GM19467 (cell line): ENCODE results near the gene DGKA.
"Not testable (repeated sequence)": the region's sequence is repeated elsewhere in the genome, so short reads cannot be mapped to it uniquely, and the experiment has no call there.

Experiments
- ATAC-seq: cut with Tn5 transposase; IDR thresholded peaks from one replicate; pipeline ENCODE4 v1.9.1; 2021; ENCODE audit warnings: mild to moderate bottlenecking, moderate library complexity; ENCODE audit not compliant: unreplicated experiment

The DGKA gene

GRCh38 chr12:55930771-55931316, at the start of gene DGKA:
TSS of gene DGKA (plus strand) at chr12:55931162. CDS start at chr12:55936504, 5,342 bp downstream.
- no peak for ATAC-seq

- ATAC-seq: no peak
Measured at GRCh38 chr12:55885113-55885512, 45.8 kb upstream of the DGKA start.

GRCh38 chr12:55891310-55891709, 39.7 kb upstream of the DGKA start:
- ATAC-seq: no peak

- ATAC-seq: no peak
Measured at GRCh38 chr12:55893723-55894122, 37.2 kb upstream of the DGKA start.

- ATAC-seq: no peak
Measured at GRCh38 chr12:55899082-55899481, 31.9 kb upstream of the DGKA start.

GRCh38 chr12:55901881-55902490, 29.0 kb upstream of the DGKA start:
- no peak for ATAC-seq

- no peak for ATAC-seq
Measured at GRCh38 chr12:55906056-55906455, 24.9 kb upstream of the DGKA start.

GRCh38 chr12:55908726-55909512, 22.0 kb upstream of the DGKA start:
- no peak for ATAC-seq

- ATAC-seq: no peak
Measured at GRCh38 chr12:55909513-55909884, 21.5 kb upstream of the DGKA start.

GRCh38 chr12:55912908-55913307, 18.1 kb upstream of the DGKA start:
- ATAC-seq: no peak

GRCh38 chr12:55915482-55915859, 15.5 kb upstream of the DGKA start:
- ATAC-seq: no peak

GRCh38 chr12:55919032-55919431, 11.9 kb upstream of the DGKA start:
- not testable (repeated sequence) for ATAC-seq

- ATAC-seq: no peak
Measured at GRCh38 chr12:55922126-55922525, 8.8 kb upstream of the DGKA start.

- not testable (repeated sequence) for ATAC-seq
Measured at GRCh38 chr12:55923648-55924047, 7.3 kb upstream of the DGKA start.

GRCh38 chr12:55925371-55925770, 5.6 kb upstream of the DGKA start:
- ATAC-seq: no peak

- ATAC-seq: no peak
Measured at GRCh38 chr12:55925870-55926737, 4.9 kb upstream of the DGKA start.

- peak; percentile 38 for ATAC-seq
Measured at GRCh38 chr12:55926738-55927587, 4.0 kb upstream of the DGKA start.

- ATAC-seq: peak; percentile 35
Measured at GRCh38 chr12:55927588-55928502, 3.1 kb upstream of the DGKA start, which contains the start of gene PYM1. TSS of gene PYM1 (minus strand) at chr12:55927894. CDS start at chr12:55927761, 133 bp downstream.

- ATAC-seq: peak; percentile 37
Measured at GRCh38 chr12:55929306-55929791, 1.6 kb upstream of the DGKA start.
